HG03460 (cell line): Measurements from ENCODE around the gene EIF3F.

Source experiments
- ATAC-seq: cut with Tn5 transposase; IDR thresholded peaks from one replicate; pipeline ENCODE4 v1.9.1; 2021; ENCODE audit not compliant: unreplicated experiment

The EIF3F gene

GRCh38 chr11:7986768-7987559, at the start of gene EIF3F:
TSS of gene EIF3F (plus strand) at chr11:7987337. CDS start at chr11:7987353, 16 bp downstream.
- ATAC-seq = peak; percentile 95

- ATAC-seq = no peak
These were observed 46.0 kb upstream of the EIF3F start for GRCh38 chr11:7941146-7941545.

- ATAC-seq = no peak
These were observed 45.5 kb upstream of the EIF3F start, which contains the start of gene OR10A3 for GRCh38 chr11:7941608-7942007. TSS of gene OR10A3 (minus strand) at chr11:7941708. CDS start at chr11:7939520, 2,188 bp downstream.

- no peak for ATAC-seq
These were observed 43.0 kb upstream of the EIF3F start for GRCh38 chr11:7944123-7944522.

- ATAC-seq = no peak
These were observed 37.2 kb upstream of the EIF3F start for GRCh38 chr11:7949934-7950333.

- ATAC-seq = no peak
These were observed 31.9 kb upstream of the EIF3F start for GRCh38 chr11:7955191-7955590.

GRCh38 chr11:7964261-7964660, 22.9 kb upstream of the EIF3F start:
- ATAC-seq = no peak

GRCh38 chr11:7964873-7965272, 22.3 kb upstream of the EIF3F start:
- no peak for ATAC-seq

- ATAC-seq = no peak
These were observed 21.8 kb upstream of the EIF3F start, which contains the start of gene NLRP10 for GRCh38 chr11:7965386-7965785. TSS of gene NLRP10 (minus strand) at chr11:7965447. CDS start at chr11:7963495, 1,952 bp downstream.

- ATAC-seq = no peak
These were observed 20.0 kb upstream of the EIF3F start for GRCh38 chr11:7967097-7967496.

- ATAC-seq = no peak
These were observed 19.3 kb upstream of the EIF3F start for GRCh38 chr11:7967826-7968225.

- ATAC-seq = no peak
These were observed 18.5 kb upstream of the EIF3F start for GRCh38 chr11:7968686-7969085.

GRCh38 chr11:7969756-7970646, 17.1 kb upstream of the EIF3F start:
- ATAC-seq = no peak

GRCh38 chr11:7971846-7972245, 15.3 kb upstream of the EIF3F start:
- no peak for ATAC-seq

- no peak for ATAC-seq
These were observed 14.1 kb upstream of the EIF3F start for GRCh38 chr11:7973011-7973410.

- no peak for ATAC-seq
These were observed 12.5 kb upstream of the EIF3F start for GRCh38 chr11:7974668-7975067.

GRCh38 chr11:7977232-7977917, 9.8 kb upstream of the EIF3F start:
- no peak for ATAC-seq

GRCh38 chr11:7981619-7982157, 5.4 kb upstream of the EIF3F start:
- ATAC-seq = no peak

GRCh38 chr11:7982582-7983119, 4.5 kb upstream of the EIF3F start:
- peak; percentile 43 for ATAC-seq

GRCh38 chr11:7983832-7984590, 3.1 kb upstream of the EIF3F start:
- ATAC-seq = no peak
